OCI-LY7 (cell line): Measurements from ENCODE around the gene SLC20A1.

Experiments used
- EZH2phosphoT487 ChIP-seq: fragments of 200-600 bp; sonication (generic); IDR thresholded peaks from 2 replicates; pipeline ENCODE4 v1.6.1; 2018; ENCODE audit warnings: low read depth, borderline replicate concordance, mild to moderate bottlenecking, mixed run types, antibody characterized with exemption, low read length, moderate library complexity, mixed read lengths
- TF ChIP-seq, protein P1 (sequence below): fragments of 200-600 bp; sonication (generic); conservative IDR thresholded peaks from 2 replicates; pipeline ENCODE4 v1.5.1; 2014; ENCODE audit warnings: mild to moderate bottlenecking, antibody characterized with exemption, low read length, moderate library complexity, mixed read lengths

DNA sequence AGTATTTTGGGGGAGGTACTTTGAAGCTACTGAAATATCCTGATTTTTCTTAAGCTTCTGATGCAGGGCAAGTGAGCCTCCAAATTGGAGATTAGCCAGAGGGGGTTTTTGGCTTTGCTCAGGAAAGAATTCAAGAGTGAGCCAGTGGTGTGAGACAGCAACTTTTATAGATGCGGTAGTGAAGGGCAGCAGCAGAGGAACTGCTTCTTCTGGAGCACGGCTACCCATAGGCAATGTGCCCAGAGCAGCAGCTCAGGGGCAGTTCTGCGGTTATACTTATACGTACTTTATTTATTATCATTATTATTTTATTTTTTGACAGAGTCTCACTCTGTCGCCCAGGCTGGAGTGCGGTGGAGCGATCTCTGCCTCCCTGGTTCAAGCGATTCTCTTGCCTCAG is 55.3 kb downstream of the SLC20A1 start:
- TF ChIP-seq, protein P1, sequence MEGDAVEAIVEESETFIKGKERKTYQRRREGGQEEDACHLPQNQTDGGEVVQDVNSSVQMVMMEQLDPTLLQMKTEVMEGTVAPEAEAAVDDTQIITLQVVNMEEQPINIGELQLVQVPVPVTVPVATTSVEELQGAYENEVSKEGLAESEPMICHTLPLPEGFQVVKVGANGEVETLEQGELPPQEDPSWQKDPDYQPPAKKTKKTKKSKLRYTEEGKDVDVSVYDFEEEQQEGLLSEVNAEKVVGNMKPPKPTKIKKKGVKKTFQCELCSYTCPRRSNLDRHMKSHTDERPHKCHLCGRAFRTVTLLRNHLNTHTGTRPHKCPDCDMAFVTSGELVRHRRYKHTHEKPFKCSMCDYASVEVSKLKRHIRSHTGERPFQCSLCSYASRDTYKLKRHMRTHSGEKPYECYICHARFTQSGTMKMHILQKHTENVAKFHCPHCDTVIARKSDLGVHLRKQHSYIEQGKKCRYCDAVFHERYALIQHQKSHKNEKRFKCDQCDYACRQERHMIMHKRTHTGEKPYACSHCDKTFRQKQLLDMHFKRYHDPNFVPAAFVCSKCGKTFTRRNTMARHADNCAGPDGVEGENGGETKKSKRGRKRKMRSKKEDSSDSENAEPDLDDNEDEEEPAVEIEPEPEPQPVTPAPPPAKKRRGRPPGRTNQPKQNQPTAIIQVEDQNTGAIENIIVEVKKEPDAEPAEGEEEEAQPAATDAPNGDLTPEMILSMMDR = no peak
- TF ChIP-seq EZH2phosphoT487 = no peak
